Cardiac fibroblast (primary cell): ENCODE data around the gene TRIM8.

ENCODE experiments used
- DNase-seq, 2 donors: peaks; one replicate each; pipeline versions ENCODE4 v3.0.0 to v3.0.0-alpha.2; 2010; ENCODE audit warnings: low read depth in 2 of 2
- H3K4me3 ChIP-seq, 2 donors: replicated peaks in 1 of 2; 1 replicate in 1 of 2; 2 replicates in 1 of 2; pipeline ENCODE4 v1.5.1; 2011; ENCODE audit warnings: low read depth in 2 of 2, low read length in 2 of 2, mild to moderate bottlenecking in 2 of 2, moderate library complexity in 1 of 2
- CTCF ChIP-seq: IDR thresholded peaks from one replicate; pipeline ENCODE4 v1.5.1; 2011; ENCODE audit warnings: low read depth, mild to moderate bottlenecking, low read length, inconsistent platforms

TRIM8 gene

DNA sequence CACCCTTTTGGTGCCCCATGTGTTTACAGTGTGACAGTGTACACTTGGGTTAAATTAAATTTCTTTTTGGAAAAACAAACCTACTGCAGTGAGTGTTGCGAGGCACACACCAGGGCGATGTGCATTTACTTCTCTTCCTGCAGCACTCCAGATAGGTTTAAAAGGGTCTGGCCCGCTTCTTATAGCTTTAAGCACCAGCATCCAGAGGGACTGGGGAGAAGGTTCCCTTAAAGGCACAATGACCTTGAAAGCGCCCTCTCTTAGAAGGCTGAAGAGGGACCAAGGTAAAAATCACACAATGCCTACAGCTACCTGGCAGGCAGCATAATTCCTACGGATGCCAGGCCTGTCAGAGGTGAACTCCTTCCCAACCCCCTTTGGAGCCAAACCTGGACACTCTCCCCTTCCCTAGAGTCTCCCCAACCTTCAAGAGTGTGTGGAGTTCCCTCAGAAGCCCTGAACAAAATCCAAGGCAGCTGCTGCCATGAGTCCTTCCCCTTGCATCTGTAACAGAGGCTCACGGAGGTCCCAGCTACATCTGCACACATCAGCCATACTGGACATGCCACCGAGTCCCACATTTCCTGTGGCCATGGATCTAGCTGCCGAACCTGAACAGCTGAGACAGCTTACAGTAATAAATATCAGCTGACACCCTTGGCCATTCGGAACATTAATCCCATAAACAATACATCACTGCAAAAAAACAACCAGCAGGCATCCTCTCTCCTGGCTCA is 33.2 kb downstream of the TRIM8 start:
- no peak for DNase-seq
- H3K4me3 ChIP-seq: no peak overlapping the region
- TF ChIP-seq CTCF: no peak

GRCh38 chr10:102678068-102678400 is 33.8 kb downstream of the TRIM8 start:
- no peak for TF ChIP-seq CTCF
- DNase-seq: no peak
- no peak overlapping the region for H3K4me3 ChIP-seq

DNA sequence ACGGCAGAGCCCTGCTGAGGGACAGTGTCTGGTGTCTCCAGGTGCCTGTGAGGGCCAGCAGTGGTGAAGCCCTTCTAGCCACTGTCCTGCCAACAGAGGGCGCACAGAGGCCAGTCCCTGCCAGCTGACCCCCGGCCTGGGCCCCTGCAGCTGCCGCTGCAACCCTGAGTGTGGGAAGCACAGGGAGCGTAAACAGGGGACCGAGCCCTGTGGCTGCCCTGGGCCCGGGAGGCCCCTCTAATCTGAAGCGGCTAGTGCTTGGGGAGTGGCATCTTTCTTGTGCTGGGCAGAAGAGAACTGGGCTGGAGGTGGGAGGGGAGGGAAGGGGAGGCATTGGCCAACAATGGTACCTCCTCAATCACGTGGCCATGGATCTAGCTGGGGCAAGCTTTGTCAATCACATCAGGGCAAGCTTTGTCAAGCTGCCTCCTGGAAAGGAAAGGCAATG is 34.6 kb downstream of the TRIM8 start:
- TF ChIP-seq CTCF: peak; percentile 85
- no peak overlapping the region for H3K4me3 ChIP-seq
- DNase-seq: peak; percentile 59 to 70

DNA sequence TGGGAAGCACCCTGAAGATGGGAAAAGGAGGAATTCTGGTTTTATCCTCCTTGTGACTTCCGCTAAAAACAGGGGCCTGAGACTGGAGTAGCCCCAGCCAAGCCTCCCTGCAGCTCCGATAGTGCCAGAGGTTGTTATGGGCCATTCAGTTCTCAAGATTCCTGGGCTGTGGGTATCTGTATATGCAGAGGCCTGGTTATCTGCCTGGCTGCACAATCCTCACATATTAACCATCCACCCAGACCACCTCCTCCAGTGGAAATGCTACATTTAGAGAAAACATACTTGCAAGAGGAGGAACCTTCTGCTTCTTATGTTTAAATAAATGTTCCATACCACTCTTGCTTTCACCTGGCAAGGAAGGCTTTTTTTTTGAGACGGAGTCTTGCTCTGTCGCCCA is 35.3 kb downstream of the TRIM8 start:
- no peak for TF ChIP-seq CTCF
- H3K4me3 ChIP-seq: no peak overlapping the region
- no peak for DNase-seq

DNA sequence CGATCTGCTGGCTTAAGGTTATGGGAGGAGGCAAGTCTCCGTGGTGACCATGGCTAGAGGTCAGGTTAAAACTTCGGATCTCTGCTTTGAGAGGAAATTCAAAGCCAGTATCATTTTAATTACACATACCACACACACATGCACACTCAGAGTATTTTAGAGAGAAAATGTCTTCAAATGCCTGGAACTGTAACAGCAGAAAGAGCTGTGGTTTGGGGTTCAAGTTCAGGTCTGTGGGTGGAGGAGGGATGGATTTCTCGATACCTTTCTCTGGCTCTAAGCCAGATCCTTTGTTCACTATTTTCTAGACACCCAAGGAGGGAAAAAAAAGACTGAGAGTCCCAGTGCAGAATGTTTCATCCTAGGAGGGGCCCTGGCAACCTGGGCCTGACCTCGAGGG is 37.4 kb downstream of the TRIM8 start:
- H3K4me3 ChIP-seq: no peak overlapping the region
- no peak for TF ChIP-seq CTCF
- no peak for DNase-seq

DNA sequence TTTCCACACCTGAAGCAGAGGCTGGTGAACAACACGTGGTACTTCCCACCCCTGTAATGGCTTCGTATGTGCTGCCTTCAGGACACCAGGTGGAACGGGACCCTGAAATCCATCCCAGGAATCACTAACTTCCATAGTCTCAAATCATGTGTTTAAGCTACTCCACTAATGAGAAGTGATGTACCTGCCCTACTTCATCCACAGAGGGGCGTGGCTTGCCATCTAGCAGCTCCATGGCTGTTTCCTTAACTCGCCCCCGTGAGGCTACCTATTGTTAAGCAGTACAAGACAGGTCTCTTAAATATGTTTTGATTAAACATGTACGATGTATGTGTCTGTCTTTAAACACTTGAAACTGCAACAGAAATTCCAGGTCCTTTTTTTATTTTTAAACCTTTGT is 38.1 kb downstream of the TRIM8 start:
- no peak for DNase-seq
- TF ChIP-seq CTCF: no peak

DNA sequence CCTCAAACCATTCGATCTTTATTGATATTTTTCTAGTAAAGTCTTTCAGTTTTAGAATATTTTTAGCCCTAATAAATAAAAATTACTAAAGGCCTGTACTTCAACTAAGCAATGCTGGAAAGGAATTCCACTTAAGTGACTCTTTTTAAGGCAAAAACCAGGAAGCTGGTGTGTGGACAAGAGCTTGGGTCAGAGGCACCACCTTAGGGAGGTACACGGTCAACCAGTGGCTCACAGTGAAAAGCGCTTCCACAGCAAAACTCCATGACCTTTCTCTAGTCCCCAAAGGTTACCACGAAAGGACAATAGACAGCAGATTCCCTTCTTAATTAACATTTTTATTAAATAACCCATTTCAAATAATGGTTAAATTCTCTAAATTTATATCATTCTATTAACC is 38.7 kb downstream of the TRIM8 start:
- TF ChIP-seq CTCF: no peak
- no peak overlapping the region for H3K4me3 ChIP-seq
- no peak for DNase-seq

More for the DNA sequence above, 38.1 kb downstream of the TRIM8 start:
- no peak overlapping the region for H3K4me3 ChIP-seq
